NB4 (cell line): ENCODE results near the gene OARD1.

Experiments
- MYC ChIP-seq: IDR thresholded peaks from 2 replicates; pipeline ENCODE4 v1.6.1; 2011; ENCODE audit warnings: low read depth, low read length
- POLR2A ChIP-seq: IDR thresholded peaks from 2 replicates; pipeline ENCODE4 v1.6.1; 2011; ENCODE audit warnings: mild to moderate bottlenecking; ENCODE audit not compliant: insufficient read length; ENCODE audit errors: extremely low read depth

GRCh38 chr6:41053041-41053440 is 19.1 kb downstream of the OARD1 start, which contains the start of gene APOBEC2:
- TF ChIP-seq POLR2A (no peak), MYC (no peak)
